HG03460 (cell line): ENCODE results near the gene VDAC1.

Experiments
- ATAC-seq: cut with Tn5 transposase; IDR thresholded peaks from one replicate; pipeline ENCODE4 v1.9.1; 2021; ENCODE audit not compliant: unreplicated experiment

The VDAC1 gene

DNA sequence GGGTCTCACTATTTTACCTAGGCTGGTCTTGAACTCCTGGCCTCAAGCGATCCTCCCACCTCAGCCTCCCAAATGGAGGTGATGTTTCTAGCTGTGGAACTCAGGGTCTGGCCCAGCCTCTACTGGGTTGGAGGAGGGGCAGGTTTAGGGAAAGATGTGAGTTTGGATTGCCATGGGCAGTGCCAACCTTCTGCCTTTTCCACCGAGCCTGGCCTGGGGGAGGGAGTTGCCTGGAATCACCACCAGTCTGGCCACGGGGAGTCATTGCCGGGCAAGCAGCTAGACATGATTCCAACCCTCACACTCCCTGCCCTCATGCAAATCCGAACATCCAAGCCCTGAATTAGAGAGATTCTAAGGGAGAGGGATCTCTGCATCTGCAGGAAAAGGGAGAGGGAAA lies 21.0 kb upstream of the VDAC1 start:
- no peak for ATAC-seq

DNA sequence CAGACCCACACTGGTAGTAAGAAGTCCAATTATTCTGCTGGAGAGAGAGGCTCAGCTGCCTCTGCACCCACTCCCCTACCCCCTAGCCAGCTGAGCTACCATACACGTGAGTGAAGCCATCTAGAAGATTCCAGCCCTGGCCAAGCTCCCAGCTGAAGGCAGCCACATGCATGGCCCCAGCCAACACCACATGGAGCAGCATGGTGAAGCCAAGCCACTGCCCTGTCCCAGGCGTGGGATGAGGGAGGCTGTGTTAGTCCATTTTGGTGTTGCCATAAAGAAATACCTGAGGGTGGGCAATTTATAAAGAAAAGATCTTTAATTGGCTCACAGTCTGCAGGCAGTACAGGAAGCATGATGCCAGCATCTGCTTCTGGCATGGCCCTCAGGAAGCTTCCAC lies 20.0 kb upstream of the VDAC1 start:
- ATAC-seq = no peak

DNA sequence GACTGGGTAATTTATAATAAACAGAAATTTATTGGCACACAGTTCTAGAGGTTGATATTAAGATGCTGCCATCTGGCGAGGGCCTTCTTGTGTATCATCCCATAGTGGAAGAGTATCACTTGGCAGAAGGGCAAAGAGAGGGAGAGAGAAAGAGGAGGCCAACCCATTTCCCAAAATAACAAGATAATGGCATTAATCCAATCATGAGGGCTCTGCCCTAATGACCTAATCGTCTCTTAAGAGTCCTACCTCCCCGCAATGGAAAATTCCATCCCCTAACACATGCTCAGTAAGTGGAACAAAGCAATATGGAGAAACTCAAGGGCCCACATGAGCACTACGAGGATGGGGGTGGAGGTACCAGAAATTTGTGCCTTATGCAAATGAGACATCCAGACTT lies 17.6 kb upstream of the VDAC1 start:
- no peak for ATAC-seq

DNA sequence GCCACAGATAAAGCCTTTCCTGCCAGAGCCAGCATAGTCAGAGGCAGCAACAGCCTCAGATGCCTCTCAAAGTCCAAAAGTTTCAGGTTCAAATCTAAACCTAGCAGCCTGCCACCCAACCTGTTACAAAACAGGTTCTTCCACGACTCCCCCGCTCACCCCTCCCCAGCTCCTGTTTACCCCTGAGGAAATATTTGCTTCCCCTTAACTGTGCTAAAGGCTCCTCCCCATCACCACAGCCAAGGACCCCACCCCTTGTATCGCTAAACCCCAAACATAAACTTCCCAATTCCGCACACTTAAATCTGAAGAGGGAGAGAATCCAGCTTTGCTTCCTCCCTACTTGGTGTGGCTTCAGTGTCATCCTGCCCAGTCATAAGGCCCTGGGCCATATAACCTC lies 15.4 kb upstream of the VDAC1 start:
- no peak for ATAC-seq

DNA sequence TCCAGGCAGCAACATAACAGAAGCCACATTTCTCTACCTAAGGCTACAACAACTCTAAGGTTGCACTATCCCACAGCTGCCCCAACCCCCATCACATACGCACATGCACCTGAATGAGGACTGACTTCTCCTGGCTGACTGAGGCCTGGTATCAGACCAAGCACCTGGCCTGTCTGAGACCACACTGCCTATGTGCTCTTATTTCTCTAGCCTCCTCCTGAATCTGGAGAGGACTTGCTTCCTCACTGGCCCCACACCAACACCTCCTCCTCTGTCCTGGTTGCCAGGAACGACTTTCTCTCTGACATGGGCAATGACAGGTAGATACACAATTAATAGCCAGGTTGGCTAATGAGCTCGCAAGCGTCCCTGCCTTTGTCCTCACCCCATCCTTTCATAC lies 14.9 kb upstream of the VDAC1 start:
- ATAC-seq = no peak

DNA sequence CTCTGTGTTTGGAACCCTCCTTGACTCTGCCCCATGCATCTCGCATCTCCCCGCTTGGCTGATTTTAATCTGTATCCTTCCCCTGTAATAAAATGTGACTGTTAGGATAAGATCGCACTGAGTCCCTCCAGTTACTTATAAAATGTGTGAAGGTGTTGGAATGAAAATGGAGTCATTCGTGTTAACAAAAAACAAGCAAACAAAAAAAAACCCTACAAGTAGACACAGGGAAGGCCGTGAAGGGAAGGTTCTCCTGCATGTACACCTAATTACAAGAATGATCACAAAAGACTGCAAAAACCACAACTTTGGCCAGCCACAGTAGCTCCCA lies 14.2 kb upstream of the VDAC1 start:
- ATAC-seq = no peak

DNA sequence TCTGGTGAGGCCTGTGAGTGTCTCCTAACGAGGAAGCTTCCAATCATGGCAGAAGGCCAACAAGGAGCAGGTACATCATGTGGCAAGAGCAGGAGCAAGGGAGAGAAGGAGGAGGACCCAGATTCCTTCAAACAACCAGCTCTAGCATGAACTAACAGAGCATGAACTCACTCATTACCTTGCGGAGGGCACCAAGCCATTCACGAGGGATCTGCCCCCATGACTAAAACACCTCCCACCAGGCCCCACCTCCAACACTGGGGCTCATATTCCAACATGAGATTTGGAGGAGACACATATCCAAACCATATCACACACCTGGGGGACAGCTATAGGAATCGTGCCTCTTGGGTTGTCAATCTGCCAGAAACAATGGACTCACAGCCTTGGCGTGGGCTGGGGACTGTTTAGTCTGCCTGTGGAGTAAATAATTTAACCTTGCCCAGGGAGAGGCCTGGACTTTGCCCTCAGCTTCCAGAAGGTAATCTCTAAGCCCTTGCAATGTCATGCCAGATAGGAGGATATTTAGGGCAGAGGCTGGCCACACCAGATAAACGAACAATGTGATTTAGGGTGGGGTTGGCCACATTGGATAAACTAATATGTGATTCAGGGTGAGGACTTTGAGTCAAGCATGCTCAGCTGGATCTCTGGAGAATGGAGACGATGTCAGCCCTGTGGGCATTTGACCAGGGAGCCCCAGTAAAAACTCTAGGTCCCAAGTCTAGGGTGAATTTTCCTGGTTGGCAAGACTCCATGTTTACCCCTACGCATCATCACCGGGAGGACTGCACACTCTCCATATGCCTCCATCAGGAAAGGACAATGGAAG lies 13.6 kb upstream of the VDAC1 start:
- ATAC-seq = no peak

DNA sequence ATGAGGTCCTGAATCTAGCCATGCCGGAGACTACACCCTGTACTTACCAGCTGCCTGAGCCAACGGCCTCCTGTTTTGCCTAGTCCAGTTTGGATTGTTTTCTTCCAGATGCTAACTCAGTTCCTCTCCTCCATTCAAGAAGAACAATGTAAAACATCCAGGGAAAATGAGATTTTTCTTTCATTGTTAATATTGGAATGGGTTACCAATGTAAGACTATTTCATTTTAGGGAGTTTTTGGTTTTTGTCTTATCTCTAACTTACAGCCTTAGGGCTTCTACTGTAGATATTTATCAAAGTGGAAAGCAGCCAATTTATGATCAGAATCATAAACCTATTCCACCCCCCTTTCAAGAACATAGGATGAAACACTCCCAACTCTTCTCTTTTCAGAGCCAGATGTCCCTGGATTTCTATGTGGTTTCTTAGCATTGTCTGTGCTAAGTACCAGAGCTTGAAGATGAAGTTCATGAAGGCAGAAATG lies 3.5 kb upstream of the VDAC1 start:
- ATAC-seq = no peak

DNA sequence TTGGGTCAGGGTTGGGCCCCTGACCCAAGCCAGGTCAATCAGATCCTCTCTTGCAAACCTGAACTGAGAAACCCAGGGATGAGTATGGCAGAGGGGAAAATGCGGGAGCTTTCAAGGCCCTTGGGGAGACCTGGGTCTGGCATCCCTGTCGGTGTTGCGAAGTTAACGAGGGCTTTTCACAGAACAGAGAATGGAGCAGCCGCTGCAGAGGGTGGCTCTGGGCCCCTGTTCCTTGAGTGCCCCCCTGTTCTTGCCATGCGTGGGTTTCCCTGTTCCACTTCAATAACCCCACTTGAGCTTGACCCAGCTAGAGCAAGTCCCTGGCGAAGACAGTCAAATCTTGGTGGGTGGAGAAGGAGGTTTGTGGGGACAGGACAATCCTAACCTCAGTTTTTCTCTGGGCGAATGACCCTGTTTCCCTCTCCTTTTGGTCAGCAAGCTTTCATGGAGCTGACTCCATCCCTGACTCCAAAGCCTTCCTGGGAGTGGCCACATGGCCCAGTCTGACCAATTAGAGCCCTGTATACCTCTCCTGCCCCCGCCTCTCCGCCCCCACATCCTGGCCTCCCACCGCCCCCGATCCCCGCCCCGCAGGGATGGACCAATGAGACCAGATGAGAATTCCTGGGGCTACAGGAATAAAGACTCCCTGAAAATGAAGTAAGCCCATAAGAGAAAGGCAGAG lies 2.9 kb upstream of the VDAC1 start:
- no peak for ATAC-seq

DNA sequence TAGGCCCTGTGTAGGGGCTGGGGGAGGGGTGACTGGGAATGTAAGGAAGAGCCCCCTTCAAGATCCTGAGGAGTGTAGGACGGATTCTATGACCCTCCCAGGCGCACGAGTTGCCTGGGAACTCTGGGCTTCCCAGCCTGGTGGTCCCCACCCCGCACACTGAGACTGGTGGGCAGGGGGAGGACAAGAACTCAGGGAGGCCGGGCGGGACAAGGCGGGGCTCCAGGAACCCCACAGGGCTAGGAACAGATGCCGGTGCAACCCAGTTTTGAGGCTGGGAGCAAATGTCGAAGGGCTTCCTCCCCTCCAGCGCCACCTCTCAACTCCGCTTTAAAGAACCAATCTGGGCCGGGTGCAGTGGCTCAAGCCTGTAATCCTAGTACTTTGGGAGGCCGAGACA lies 1.3 kb upstream of the VDAC1 start:
- ATAC-seq = no peak

DNA sequence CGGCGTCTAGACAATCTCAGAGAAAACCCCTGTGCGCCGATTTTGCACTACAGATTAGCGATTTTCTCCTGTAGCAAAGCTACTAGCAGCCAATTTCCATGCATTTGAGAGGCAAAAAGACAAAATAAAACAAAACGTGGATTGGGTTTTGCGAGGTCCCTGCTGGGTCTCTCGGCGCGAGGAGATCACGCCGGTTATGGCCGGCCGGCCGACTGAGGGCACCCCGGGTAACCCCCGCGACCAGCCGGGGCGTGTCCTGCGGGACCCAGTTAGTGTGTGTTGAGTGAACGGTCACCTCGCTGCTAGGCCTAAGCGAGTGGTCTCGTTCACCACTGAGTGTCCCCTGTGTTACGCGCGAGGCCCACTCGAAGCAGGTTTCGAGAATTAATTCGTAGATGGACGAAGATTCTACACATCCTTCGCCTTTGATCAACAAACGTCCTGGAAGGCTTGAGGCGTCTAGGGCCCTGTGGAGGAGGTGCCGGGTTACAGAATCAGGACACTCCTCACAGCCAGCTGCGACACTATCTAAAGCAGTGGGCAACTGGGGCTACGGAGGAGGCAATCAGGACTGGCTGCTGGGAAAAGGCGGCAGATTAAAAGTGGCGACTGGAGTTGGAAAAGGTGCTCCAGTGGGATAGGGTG lies 764 bp upstream of the VDAC1 start:
- no peak for ATAC-seq

DNA sequence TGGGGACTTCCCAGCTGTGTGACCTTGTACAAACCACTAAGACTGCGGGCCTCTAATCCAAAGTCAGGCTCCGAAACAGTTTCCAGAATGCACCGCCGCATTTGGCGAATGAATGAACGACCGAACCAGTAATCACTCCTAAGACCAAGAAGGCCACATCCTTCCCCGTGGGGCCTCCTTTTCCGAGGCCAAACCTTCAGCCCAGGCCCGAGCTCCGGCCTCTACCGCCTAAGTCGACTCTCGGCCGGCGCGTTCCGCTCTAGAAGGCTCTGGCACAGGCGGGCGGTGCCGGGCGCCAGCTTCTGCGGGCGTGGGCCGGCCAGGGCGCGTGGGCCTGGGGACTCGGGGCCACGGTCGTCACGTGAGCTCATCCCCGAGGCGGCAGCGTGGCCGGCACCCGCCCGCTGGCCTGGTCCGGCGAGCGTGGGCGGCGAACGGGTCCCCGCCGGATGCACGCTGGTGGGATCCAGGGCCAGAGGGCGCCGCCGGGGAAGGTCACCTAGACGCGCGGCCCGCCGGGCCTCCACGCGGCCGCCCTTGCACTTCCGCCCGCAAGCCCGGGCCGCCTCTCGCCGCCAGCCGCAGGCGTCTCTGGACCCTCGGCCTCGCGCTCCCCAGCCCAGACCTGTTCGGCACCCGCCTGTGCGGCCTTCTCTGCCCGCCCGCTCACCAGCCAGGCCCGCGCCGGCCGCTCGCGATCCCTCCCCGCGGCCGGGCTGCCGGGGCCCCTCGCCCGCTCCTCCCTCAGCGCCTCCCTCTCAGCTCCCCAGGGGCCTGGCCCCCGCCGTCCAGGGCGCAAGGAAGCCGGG lies 754 bp downstream of the VDAC1 start:
- ATAC-seq = peak; percentile 28

DNA sequence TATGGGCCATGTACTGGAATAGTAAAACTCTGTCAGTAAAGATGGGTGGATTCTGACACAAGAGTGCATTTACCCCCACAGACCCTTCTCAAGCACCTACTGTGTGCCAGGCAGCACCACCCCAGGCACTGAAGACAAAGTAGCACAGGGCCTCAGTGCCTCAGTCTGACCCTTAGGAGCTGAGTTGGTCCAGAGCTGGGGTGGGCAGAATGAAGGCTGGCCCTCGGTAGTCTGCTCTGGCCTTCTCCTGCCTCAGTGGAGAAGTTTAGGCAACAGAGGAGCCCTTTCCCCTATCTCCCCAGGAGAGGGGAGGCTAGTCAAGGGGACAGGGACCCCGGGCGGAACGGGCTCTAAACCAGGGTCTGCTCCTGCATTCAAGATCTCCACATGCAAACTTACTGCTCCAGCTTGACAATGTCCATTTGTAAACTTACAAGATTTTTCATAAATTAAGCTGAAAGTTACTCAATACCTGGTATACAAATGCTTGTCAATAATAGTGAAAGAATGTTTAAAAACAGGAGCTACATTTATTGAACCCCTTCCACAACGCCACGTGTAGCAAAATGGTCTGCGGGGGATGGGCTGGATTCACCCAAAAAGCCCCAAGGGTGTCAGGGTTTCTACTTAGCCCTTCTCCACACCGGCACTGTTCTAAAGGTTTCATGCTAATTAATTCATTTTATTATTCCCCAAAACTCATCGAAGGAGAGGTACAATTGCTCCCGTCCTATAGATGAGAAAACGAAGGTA lies 1.5 kb downstream of the VDAC1 start:
- ATAC-seq = no peak

DNA sequence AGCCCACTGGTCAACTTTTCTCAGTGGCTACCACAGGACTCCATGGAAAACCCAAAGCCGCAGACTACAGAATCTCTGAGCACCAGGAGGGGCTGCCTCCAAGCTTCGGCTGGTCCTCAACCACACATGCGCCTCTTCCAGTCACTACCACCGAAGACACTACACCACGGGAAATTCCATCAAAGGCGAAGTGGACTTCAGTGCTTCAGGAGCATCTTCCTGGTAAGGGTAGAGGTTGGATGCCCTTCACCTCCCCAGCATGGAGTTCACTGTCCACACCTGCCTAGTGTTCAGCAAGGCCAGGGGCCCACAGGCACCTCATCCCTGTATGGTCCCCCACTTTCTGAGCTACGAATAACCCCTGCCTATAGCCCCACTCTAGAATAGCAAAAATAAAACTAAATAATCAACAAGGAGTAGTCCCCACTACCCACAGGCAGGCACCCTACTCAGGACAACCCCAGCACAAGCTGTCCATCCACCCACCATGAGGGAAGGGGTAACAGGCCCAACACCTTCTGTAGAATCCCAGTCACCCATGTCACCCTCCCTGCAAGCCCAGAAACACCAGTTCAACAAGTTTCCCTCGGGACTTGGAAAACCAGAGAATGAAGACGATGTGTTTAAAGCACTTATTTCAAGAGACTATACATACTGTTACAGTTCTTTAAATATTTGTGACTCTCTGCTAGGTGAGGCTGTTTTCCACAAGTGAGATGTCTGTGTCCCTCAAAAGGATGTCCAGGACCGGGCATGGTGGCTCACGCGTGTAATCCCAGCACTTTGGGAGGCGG lies 2.6 kb downstream of the VDAC1 start:
- ATAC-seq = no peak

DNA sequence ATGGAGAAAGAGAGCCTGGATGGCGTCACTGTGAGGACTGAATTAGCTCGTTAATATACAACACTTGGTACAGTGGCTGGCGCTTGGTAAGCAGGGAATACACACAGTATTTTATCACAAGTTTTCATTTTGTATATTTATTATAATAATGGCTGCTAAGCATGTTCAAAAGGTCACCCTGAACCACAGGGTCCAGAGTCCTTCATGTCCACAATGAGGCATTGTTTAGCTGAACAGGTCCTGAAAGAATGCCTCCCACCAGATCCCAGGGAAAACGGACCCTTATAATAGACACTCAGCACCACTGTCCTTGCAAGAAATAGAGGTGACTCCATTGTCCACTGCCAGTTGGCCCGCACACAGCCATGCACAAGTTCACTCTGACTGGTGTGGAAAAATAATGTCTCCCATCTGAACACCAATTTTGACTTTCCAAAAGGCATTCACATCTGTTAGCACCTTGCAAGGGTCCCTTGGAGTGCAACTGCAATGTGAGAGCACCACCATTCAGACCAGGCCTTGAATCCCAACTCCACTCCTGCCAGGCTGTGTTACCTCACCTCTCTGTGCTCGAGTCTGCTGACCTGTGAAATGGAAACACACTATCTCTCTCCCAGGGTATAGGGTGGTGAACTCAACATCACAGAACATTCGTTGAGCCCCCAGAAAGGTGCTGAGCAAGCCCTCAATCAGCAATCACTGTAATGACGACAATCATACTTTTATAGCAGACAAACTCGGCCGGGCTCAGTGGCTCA lies 3.9 kb downstream of the VDAC1 start:
- no peak for ATAC-seq

DNA sequence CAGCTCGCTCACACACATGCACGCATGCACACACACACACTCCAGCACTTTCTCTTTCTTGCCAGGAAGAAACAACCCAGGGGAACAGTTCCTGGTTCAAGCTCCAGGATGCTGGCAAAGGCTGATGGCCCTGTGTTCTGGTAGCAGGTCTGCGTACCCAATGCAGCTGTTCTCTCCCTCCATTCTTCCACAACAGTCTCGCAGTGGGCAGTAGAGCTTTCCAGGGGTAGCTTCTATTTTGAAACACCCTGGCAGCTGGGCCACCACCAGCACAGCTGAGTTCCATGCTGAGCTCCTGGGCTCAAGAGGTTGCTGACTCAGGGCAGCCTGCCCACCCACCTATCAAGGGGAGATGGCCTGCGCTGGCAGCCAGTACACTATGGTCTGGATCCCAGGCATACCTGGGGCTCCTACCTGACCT lies 4.7 kb downstream of the VDAC1 start:
- no peak for ATAC-seq

DNA sequence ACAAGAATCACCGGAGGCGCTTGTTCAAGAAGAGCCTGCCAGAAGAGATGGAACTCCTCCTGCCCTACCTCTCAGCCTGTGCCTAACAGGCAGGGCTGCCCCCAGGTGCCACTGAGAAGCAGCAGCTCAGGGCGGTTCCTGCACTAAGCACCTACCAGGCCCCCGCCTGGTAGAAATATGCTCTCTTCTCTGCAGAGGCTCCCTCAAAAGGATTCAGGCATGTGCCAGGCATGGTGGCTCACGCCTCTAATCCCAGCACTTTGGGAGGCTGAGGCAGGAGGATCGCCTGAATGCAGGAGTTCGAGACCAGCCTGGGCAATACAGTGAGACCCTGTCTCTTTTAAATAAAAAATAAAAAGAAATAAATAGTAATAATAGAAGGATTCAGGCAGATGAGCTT lies 6.0 kb downstream of the VDAC1 start:
- ATAC-seq = no peak

DNA sequence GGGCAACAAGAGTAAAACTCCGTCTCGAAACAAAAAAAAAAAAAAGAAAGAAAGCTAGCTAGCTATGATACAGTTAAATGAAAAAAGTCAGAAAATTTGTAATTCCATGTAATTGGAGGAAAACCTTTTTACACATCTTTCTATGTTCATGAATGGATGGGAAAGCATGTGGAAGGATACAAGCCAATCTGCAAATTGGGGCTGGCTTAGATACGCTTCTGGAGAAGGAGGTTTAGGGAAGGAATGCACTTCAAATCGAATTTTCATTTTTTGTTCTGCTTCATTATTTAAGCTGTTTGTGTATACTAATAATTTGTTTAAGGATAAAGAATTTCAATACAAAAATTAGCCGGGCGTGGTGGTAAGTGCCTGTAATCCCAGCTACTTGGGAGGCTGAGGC lies 6.7 kb downstream of the VDAC1 start:
- ATAC-seq = no peak

DNA sequence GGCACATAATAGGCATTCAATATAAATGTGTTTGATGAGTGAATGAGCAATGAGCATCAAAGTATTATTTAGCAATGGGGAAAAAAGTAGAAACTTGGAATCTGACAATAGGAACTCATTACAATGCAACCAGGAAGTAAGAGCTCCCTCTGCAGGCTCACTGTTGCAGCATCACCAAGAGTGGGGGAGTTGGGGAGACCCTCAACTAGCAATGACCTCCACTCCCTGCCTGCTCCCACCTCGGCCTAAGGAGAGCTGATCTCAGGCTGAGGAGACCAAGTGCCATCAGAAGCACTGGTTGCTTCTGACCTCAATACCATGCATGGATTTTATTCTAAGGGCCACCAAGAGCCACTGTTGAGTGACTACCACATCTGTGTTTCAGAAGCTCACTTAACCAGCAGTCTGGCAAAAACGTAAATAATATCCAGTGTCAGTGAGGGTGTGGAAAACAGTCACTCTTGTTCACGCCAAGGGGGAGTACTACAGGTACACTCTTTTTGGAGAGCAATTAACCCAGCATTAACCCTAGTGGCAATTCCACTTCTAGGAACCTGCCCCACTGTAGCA lies 8.0 kb downstream of the VDAC1 start:
- no peak for ATAC-seq
